Measurements from ENCODE around the gene NCKAP1.

NCKAP1 gene

DNA sequence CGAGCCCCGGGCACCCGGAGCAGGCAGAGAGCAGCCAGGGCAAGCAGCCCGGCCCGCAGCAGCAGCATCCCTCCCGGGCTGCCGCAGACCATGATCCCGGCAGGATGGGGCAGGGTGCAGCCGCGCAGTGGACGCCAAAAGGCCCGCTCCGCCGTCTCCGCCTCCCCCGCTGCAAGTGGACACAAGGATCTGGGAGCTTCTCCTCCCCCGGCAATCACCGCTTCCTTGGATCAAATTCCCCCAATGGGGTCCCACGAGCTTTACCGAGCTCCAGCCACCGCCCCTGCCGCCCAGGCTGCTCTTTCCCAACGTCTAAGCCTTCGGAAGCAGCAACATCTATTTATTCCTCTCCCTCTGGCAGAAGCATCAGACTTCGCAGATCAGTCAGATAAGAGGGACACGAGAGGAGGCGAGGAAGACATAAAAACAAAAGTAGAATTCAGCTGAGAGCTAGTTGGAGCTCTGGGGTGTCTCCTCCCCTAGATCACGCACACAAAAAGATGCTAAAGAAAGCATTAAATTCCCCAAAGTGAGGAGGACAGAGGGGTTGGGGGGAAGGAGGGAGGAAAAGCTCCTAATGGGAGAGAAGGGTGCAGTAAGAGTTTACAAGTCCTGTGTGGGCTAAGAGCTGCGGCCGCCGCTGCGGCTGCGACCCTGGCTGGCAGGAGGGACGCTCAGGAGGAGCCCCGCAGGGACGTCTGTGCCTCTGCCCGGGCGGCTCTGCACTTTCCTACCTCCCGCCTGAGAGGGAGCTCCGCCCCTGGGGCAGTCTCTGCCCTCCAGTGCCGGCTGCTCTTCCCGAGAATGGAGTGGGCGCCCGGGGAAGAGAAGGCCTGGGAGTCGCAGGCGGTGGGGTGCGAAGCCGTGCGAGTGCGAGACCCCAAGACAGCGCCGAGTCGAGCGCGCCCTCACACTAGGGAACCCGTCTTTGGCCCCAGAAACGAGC is 171.5 kb downstream of the NCKAP1 start, which contains the start of gene FRZB:
Gene FRZB (minus strand): TSS at position 177 of the 946 bp plus-strand sequence. CDS start 85 bp downstream, at position 92.
- no peak for DNase-seq

GRCh38 chr2:182866095-182866460 is 172.2 kb downstream of the NCKAP1 start:
- DNase-seq = no peak

DNA sequence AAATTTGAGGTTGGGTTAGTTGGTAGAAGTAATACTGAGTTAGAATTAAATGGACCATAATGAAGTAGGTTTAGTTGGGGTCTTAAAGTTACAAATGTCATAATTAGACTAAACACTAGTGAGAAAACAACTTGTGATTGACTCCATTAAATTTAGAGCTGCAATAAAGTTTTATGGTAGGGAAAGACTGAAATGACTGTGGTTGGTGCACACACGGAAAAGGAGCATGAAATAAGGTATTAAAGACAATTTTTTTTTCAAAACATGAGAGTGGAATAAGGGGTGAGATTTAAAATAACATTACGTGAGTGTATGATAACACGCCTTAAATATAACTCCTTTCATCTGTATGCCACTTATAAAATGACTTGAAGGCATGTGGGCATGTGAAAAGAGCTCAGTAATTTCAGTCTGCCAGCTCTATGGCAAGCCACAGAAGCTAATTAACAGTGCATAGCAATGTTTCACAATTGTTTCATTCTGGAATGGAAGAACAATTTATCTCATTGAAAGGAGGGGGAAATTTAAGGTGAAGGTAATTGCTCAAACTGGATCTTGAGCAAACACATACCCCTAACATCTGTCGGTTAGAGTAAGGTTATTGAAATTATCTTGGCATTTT is 173.2 kb downstream of the NCKAP1 start:
- DNase-seq = no peak

DNA sequence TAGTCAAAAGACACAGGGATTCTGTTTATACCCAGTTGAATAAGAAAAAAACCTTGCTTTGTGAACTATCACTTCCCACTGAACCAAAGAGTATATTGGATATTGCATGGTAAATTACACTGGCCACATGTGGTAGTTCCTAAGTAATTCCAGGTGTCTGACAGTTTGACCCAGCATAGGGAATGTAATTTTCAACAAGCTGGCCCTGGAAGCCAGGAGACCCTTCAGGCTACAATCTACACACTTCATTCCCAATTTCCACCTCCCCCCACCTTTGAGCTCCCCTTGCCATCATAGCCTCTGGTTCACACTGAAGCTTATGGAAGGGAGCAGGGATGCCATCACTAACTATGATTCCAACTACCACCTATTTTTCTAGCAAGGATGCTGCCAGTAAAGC is 174.6 kb downstream of the NCKAP1 start:
- no peak for DNase-seq

- DNase-seq = no peak
These were observed 176.2 kb downstream of the NCKAP1 start for GRCh38 chr2:182862091-182862490.

DNA sequence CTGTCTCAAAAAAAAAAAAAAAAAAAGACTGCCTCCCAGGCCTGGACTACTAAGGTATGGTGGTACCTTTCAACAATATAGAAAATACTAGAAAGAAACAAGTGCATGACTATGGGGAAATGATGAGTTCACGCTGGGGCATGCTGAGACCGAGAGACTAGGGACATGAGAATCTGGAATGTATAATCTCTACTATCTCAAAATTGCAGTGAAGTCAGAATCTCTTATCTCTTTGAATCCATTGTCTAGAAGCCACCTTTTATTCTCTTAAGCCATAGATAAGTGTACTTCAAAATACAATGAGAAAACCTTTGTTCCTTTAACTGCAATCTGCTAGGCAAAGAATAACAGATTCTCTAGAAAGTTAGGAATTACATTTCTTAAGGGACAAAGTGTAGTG is 177.4 kb downstream of the NCKAP1 start:
- no peak for DNase-seq
